Ovary (tissue), 3 donors: Measurements from ENCODE around the gene ZNF423.

Experiments used
- EP300 ChIP-seq: sonication (generic); formaldehyde crosslinking; IDR thresholded peaks from one replicate; pipeline ENCODE4 v1.6.1; 2017; ENCODE audit warnings: antibody characterized with exemption
- POLR2A ChIP-seq: fragments of 450-650 bp; IDR thresholded peaks from one replicate; pipeline ENCODE4 v1.6.1; 2017; ENCODE audit warnings: antibody characterized with exemption, mild to moderate bottlenecking, moderate library complexity
- TF ChIP-seq, protein P1 (sequence below), 3 donors: fragments of 450-650 bp in 2 of 3; fragments of 200-600 bp in 1 of 3; IDR thresholded peaks; one replicate each; pipeline versions ENCODE4 v1.5.1 to v1.8.0; 2016 to 2022; ENCODE audit warnings: antibody characterized with exemption in 3 of 3, mild to moderate bottlenecking in 1 of 3
- donor health status: DM: no; HTN: no; CAD: no.

DNA sequence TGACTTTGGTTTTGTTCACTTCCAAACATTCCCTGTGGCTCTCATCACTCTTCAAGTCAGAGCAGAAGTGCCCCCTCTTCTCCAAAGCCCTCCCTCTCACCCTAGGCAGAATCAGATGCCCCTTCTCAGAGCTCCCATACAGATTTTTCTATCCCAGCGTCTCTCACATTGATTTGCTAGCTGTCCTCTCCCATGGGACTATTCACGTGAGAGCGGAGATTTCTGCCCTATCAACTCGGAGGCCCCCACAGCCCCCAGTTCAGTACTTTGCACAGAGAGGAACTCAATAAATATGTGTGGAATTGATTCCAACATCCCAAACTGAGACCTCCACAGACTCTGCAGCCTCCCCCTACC is 299.7 kb downstream of the ZNF423 start:
- TF ChIP-seq, protein P1, sequence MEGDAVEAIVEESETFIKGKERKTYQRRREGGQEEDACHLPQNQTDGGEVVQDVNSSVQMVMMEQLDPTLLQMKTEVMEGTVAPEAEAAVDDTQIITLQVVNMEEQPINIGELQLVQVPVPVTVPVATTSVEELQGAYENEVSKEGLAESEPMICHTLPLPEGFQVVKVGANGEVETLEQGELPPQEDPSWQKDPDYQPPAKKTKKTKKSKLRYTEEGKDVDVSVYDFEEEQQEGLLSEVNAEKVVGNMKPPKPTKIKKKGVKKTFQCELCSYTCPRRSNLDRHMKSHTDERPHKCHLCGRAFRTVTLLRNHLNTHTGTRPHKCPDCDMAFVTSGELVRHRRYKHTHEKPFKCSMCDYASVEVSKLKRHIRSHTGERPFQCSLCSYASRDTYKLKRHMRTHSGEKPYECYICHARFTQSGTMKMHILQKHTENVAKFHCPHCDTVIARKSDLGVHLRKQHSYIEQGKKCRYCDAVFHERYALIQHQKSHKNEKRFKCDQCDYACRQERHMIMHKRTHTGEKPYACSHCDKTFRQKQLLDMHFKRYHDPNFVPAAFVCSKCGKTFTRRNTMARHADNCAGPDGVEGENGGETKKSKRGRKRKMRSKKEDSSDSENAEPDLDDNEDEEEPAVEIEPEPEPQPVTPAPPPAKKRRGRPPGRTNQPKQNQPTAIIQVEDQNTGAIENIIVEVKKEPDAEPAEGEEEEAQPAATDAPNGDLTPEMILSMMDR (IDR thresholded peaks at IDR 0.05): no peak
- no peak for TF ChIP-seq POLR2A
- no peak for TF ChIP-seq EP300
